Astrocyte of the cerebellum (primary cell): ENCODE measurements around the gene CALML6.

Source experiments
- DNase-seq: peaks from one replicate; pipeline ENCODE4 v3.0.0-alpha.2; 2011; ENCODE audit warnings: low read depth
- H3K4me3 ChIP-seq: 2 replicates; pipeline ENCODE4 v1.5.1; 2011; ENCODE audit warnings: mild to moderate bottlenecking, low read depth, low read length, moderate library complexity
- in situ Hi-C: cut with HindIII; loops from 2 replicates; pipeline ENCODE4 v1.10.0; 2017; ENCODE audit warnings: low sequenced_read_pairs
- TF ChIP-seq, protein P1 (sequence below): IDR thresholded peaks from 2 replicates; pipeline ENCODE4 v1.5.1; 2012; ENCODE audit warnings: low read length, low read depth, moderate library complexity, mild to moderate bottlenecking; ENCODE audit errors: missing control alignments

Gene CALML6

DNA sequence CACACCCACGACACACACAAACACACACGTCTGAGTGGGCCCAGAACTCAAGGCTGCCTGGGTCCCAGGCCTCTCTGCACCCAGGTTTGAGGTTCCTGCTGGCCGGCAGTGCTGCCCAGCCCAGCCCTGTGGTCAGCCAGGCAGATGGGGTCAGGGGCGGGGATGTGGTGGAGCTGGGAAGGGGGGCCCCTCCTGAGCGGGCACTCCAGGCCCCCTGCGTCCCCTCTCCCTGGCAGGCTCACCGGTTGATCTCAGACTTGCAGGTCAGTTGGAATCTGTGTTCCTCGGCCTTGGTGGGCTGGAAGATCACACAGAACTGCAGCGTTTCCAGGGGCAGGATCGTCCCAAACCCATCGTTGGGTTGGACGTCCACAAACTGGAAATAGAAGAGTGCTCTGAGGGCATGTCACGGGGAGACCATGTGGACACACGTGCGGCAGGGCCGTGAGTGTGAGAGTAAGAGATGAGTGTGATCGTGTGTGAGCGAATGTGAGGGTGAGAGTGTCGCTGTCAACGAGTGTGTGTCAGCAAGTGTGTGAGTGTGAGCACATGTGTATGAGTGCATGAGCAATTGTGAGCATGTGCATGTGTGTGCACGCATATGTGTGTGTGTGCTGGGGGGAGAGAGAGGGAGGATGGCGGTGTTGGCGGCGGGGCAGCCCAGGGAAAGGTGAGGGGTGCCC is 23.7 kb downstream of the CALML6 start:
- DNase-seq = no peak
- TF ChIP-seq, protein P1, sequence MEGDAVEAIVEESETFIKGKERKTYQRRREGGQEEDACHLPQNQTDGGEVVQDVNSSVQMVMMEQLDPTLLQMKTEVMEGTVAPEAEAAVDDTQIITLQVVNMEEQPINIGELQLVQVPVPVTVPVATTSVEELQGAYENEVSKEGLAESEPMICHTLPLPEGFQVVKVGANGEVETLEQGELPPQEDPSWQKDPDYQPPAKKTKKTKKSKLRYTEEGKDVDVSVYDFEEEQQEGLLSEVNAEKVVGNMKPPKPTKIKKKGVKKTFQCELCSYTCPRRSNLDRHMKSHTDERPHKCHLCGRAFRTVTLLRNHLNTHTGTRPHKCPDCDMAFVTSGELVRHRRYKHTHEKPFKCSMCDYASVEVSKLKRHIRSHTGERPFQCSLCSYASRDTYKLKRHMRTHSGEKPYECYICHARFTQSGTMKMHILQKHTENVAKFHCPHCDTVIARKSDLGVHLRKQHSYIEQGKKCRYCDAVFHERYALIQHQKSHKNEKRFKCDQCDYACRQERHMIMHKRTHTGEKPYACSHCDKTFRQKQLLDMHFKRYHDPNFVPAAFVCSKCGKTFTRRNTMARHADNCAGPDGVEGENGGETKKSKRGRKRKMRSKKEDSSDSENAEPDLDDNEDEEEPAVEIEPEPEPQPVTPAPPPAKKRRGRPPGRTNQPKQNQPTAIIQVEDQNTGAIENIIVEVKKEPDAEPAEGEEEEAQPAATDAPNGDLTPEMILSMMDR = no peak
- H3K4me3 ChIP-seq = no peak overlapping the region
- in situ Hi-C loops = no loop called here

GRCh38 chr1:1939296-1940122 is 24.4 kb downstream of the CALML6 start:
- DNase-seq = no peak
- in situ Hi-C loops = no loop called here
- no peak overlapping the region for H3K4me3 ChIP-seq
- TF ChIP-seq, protein P1 = no peak

- TF ChIP-seq, protein P1 = no peak
- in situ Hi-C loops = no loop called here
- no peak for DNase-seq
- H3K4me3 ChIP-seq = no peak overlapping the region
Measured at GRCh38 chr1:1940123-1940425, 25.0 kb downstream of the CALML6 start.

GRCh38 chr1:1941211-1941841 is 26.3 kb downstream of the CALML6 start:
- H3K4me3 ChIP-seq = no peak overlapping the region
- TF ChIP-seq, protein P1 = no peak
- in situ Hi-C loops = no loop called here
- DNase-seq = no peak

GRCh38 chr1:1941868-1942752 is 27.1 kb downstream of the CALML6 start:
- DNase-seq = no peak
- H3K4me3 ChIP-seq = no peak overlapping the region
- TF ChIP-seq, protein P1 = no peak
- in situ Hi-C loops = no loop called here
